NCI-H1930 (cell line): ENCODE results near the gene RTRAF.

ENCODE experiments used
- DNase-seq, 2 experiments: peaks; one replicate each; lab custom pipeline; 2025; lab: John Stamatoyannopoulos, UW

The RTRAF gene

DNA sequence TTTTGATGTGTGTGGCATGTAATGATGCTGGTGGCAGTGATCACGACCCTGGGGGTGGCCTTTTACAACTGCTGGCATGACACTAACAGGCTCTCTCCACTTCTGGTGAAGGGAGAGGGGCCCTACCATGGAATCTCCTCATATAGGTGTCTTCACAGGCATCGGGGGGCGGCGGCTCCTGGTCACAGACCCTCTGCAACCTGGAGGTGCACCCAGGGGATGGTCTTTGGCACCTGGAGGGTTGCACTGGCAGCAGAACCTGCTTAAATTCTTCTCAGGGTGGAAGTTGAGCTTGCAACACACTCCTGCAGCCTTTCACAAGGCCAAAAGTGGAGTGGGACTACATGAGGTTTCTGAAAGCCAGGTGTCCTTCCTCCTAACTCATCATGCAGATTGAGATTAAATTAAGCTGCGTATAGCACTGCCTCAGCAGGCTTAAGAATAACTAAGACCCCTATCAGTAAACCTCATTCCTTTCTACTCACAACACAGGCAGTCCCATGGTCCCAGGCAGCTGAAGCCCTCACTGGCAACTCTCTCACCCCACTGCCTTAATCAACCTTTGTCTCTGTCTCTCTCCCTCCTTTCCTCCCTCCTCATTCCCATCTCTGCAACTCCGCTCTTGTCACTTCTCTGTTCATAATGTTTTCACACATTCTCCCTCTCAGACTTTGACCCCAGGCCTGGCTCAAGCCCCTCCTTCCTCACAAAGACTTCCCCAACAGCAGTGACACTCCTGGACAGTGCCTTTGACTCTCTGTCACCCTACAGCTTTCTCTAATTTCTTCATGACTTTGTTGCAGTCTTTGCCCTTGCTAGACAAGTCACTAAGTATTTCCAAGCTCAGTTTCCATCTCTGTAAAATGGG is 60.6 kb downstream of the RTRAF start:
- no peak for DNase-seq

DNA sequence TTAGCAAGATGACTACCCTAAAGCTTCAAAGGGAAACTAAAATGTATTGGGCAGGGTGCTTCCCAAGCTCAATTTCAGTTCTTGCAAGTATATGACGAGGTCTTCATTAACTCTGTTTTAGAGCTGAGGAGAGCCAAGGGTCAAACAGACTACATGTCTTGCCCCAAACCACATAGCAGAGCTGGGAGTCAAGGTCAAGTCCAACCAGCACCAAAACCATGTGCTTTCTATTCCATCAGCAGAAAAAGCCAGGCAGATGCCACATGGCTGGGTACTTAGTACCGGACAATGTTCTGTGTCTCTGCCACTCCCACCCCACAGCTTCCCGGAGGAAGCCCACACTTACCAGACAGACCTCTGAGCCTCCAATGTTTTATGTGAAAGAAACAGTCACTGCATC is 61.9 kb downstream of the RTRAF start:
- DNase-seq, result no peak

DNA sequence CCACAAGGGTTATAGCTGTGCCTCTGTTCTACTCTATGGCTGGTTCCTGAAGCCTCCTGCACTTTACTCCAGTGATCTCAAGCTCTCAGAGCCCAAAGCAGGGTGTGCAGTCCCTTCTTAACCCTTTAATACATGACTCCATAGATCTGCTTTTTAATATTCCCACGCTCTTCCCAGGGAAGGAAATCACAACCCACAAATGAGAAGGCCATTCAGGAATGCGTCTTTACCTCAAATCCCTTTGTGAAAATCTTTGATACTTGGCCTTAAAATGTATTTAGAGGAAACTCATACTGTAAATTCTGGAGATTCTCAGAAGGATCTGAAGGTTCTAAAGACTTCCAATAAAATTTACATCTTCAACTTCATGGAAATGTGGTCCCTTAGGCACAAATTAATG is 62.5 kb downstream of the RTRAF start:
- DNase-seq, result no peak

DNA sequence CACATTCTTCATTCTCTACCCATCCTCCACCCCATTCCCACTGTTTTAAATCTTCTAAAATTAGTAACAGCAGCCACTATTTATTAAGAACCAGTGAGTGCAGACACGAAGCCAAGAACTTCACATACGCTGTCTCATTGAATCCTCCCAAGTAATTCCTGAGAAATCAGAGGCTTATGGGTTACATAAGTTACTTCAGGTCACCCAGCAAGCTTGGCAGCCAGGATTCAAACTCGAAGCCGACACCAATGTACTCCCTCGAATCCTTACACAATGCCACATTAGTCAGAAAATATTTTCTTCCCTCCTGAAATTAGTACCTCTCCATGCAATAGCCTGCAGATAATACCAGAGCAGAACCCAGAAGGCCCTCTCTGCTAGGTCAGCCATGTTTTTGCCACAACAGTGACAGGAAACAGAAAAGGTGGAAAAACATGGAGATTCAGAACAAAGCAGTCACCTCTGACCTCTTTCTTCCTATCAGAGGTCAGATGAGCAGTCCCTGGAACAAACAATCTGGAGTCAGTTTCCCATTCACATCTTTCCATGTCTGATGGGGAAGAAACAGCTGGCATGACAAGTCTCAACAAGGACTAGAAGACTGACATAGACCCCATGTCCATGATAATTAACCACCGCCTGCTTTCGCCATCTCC is 63.1 kb downstream of the RTRAF start:
- no peak for DNase-seq

DNA sequence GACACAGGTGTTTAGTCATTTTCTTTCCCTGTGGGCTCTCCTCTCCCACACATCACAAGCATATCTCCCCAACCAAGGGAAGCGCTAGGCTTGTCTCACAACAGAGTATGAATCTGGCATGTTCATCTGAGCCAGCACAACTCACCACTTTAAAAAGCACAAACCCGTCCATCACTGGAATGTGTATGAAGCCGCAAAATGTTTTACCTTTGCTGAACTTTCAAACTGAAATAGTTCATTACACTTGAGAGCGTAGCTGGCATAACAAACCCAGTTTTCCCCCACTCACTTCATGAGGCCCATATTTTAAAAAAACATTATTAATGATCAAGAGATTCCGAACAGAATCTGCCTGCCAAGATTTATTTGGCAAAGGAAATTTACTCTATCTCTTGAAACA is 63.7 kb downstream of the RTRAF start:
- no peak for DNase-seq

DNA sequence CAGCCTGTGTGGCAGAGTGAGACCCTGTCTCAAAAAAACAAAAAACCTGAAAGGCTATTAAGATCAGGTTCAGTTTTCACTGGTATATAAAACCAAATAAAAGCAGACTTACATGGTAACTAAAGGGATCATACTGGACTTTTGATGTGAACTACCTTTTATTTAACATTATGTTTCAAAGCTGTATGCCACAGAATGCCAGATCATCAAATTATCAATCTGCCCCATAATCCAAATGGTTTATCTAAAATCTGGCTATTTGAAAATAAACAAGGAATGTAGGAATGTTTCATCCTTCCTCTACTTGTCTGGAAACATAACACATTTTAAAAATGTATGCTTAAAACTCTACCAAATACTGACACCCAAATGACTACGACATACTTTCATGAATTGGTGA is 65.3 kb downstream of the RTRAF start:
- no peak for DNase-seq

DNA sequence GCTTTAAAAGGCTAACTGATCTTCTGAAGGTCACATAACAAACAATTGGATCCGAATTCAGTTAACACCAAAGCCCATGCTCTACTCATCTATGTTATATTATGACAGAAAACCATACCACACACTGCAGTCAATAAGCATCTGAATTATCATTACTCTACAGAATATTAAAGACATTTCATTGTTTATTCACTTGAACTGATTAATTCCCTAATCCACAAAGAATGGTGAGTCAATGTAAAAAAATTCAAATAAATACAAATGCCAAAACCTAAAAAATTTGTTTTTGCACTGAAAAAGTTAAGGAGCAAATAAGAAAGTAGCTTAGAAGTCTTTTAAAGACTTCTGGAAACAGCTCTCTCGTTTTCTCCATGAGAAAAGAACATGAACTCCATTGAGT is 65.8 kb downstream of the RTRAF start:
- DNase-seq, result no peak

DNA sequence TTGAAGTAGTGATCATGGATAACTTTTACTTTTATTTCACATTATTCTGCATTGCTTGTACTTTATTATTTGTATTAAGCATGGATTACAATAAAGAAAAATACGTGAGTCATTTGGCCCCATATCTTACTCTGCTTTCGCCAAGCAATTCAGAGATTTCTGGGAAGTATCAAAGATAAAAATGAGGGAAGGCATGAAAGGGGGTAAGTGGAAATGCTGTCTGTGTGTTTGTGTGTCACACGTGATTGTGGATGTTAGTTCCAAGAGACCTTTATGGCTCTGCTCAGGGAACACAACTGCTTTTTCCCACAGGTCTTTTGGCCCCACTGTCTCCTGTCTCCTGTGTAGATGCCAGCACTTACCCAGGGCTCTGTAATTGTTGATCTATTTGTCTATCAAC is 69.0 kb downstream of the RTRAF start:
- DNase-seq, result no peak

DNA sequence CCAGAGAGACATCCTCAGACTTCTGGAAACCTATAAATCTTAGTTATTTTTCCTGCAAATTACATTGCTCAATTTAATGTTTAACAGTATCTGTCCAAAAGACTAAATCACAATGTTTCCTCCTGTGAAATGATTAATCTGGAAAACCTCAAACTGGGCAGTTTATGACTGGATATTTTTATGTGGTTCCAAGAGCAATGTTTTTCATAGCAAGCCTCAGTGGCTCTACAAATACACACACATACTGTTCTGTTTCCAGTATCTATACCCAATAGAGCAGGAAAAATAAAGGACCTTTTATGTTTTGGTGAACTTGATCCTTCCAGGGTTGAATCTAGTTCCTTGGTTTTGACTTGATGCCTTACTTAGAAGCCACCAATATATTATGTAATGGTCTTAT is 70.3 kb downstream of the RTRAF start:
- no peak for DNase-seq

DNA sequence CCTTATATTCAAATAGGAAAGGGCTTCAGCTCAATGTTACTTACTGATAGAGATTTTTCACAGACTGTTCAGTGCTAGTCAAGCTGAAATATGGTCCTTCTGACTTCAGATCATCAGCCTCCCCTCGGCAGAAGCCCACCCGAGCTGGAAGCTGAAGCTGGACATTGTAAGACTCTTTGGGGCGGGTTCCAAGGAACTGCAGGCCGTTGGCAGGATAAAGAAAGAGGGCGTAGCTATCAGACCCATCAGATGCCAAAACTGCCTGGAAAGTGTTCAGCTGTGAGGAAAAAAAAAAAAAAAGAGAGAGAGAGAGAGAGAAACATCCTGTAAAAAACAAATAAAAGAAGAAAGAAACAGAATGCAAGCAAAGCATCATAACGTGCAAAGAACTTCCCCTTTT is 70.7 kb downstream of the RTRAF start:
- DNase-seq, result no peak
